Astrocyte (in vitro differentiated cells and primary cell): ENCODE measurements around the gene KIF5A. TPM values are rescaled to one million over a fixed set of nuclear protein-coding genes. Genes with fewer than 3 reads are reported as not detected.

ENCODE experiments used
- DNase-seq: peaks from one replicate; pipeline ENCODE4 v3.0.0-alpha.2; 2010; ENCODE audit warnings: low read depth
- FAIRE-seq: peaks from 2 replicates; lab custom pipeline; 2011; peaks lifted over from hg19 to GRCh38; lab: Jason Lieb, UNC
- H2AFZ ChIP-seq: 2 replicates; pipeline ENCODE4 v1.6.0; 2012; ENCODE audit warnings: low read depth, low read length, inconsistent platforms
- H3K27ac ChIP-seq: 2 replicates; pipeline ENCODE4 v1.5.1; 2011; ENCODE audit warnings: low read depth, low read length, inconsistent platforms
- H3K27me3 ChIP-seq: 2 replicates; pipeline ENCODE4 v1.6.0; 2011; ENCODE audit warnings: low read length, inconsistent platforms; ENCODE audit not compliant: insufficient read depth
- H3K36me3 ChIP-seq: 2 replicates; pipeline ENCODE4 v1.5.1; 2011; ENCODE audit warnings: low read length, inconsistent platforms; ENCODE audit not compliant: insufficient read depth
- H3K4me1 ChIP-seq: 2 replicates; pipeline ENCODE4 v1.5.1; 2011; ENCODE audit warnings: low read length, inconsistent platforms; ENCODE audit not compliant: insufficient read depth
- H3K4me2 ChIP-seq: 2 replicates; pipeline ENCODE4 v1.6.0; 2012; ENCODE audit warnings: low read length, inconsistent platforms
- H3K4me3 ChIP-seq: 2 replicates; pipeline ENCODE4 v1.5.1; 2011; ENCODE audit warnings: low read depth, mild to moderate bottlenecking, low read length, inconsistent platforms; ENCODE audit not compliant: insufficient read depth
- H3K79me2 ChIP-seq: 2 replicates; pipeline ENCODE4 v1.6.0; 2012; ENCODE audit warnings: mild to moderate bottlenecking, low read length, inconsistent platforms; ENCODE audit not compliant: insufficient read depth
- H3K9ac ChIP-seq: 2 replicates; pipeline ENCODE4 v1.6.0; 2012; ENCODE audit warnings: mild to moderate bottlenecking, low read length, inconsistent platforms
- H3K9me3 ChIP-seq: 2 replicates; pipeline ENCODE4 v1.5.1; 2012; ENCODE audit warnings: low read depth, mild to moderate bottlenecking, low read length, inconsistent platforms; ENCODE audit not compliant: insufficient read depth
- H4K20me1 ChIP-seq: 2 replicates; pipeline ENCODE4 v1.6.0; 2012; ENCODE audit warnings: low read length, inconsistent platforms; ENCODE audit not compliant: insufficient read depth
- H3K27ac Mint-ChIP-seq: one replicate; pipeline ENCODE4 v1.8.0; 2021; ENCODE audit warnings: mild to moderate bottlenecking, mixed read lengths; ENCODE audit not compliant: unreplicated experiment
- H3K27me3 Mint-ChIP-seq: one replicate; pipeline ENCODE4 v1.8.0; 2021; ENCODE audit warnings: low read depth, mixed read lengths; ENCODE audit not compliant: unreplicated experiment
- H3K36me3 Mint-ChIP-seq: one replicate; pipeline ENCODE4 v1.8.0; 2021; ENCODE audit warnings: low read depth, mixed read lengths; ENCODE audit not compliant: unreplicated experiment
- H3K4me1 Mint-ChIP-seq: one replicate; pipeline ENCODE4 v1.8.0; 2021; ENCODE audit warnings: low read depth, mixed read lengths; ENCODE audit not compliant: unreplicated experiment
- H3K4me3 Mint-ChIP-seq: one replicate; pipeline ENCODE4 v1.8.0; 2021; ENCODE audit warnings: mild to moderate bottlenecking, moderate library complexity, mixed read lengths; ENCODE audit not compliant: unreplicated experiment
- H3K9me3 Mint-ChIP-seq: one replicate; pipeline ENCODE4 v1.8.0; 2021; ENCODE audit warnings: mild to moderate bottlenecking, mixed read lengths; ENCODE audit not compliant: unreplicated experiment
- EZH2 ChIP-seq: IDR thresholded peaks from 2 replicates; pipeline ENCODE4 v1.6.1; 2012; ENCODE audit warnings: mild to moderate bottlenecking, low read length, inconsistent platforms; ENCODE audit not compliant: insufficient read depth
- total RNA-seq: library from RNA; stranded (reverse); gene quantifications from 2 replicates; pipeline ENCODE4 v1.2.1, GENCODE V29; 2021
- TF ChIP-seq, protein P1 (sequence below): IDR thresholded peaks from 2 replicates; pipeline ENCODE4 v1.5.1; 2011; ENCODE audit warnings: low read depth, mild to moderate bottlenecking, inconsistent platforms, low read length, moderate library complexity; ENCODE audit not compliant: insufficient read depth

The KIF5A gene
- total RNA-seq, 1 donor from 2014 or later, result 7.2 TPM

DNA sequence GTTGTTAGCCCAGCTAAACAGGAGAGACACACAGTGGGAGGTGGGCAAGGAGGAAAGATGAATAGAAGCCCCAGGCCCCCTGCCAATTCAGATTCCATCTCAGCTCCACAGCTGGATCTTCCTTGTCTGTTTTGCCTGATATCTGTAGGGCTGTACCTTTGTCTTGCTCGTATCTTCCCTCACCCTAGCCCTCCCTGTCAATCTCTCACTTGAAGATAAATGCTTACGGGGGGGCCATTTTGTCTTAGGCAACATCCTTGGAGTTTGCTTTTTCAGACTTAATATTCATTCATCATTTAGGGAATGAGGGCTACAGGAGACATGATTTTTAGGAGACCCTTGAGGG, 2.4 kb downstream of the KIF5A start:
- peaks cover 10% of the 10 kb centered on the region for H3K27me3 ChIP-seq
- H3K4me3 ChIP-seq, result peak overlapping the region; percentile 18
- Mint-ChIP-seq H3K4me1 (peaks cover 28% of the 10 kb centered on the region), H3K27me3 (peaks cover 11% of the 10 kb centered on the region), H3K9me3 (peaks cover 3% of the 10 kb centered on the region), H3K27ac (peak overlapping the region; percentile 8), H3K36me3 (peaks cover 3% of the 10 kb centered on the region), H3K4me3 (peak overlapping the region; percentile 56)
- H3K27ac ChIP-seq, result no peak overlapping the region
- TF ChIP-seq EZH2, result no peak
- TF ChIP-seq, protein P1, sequence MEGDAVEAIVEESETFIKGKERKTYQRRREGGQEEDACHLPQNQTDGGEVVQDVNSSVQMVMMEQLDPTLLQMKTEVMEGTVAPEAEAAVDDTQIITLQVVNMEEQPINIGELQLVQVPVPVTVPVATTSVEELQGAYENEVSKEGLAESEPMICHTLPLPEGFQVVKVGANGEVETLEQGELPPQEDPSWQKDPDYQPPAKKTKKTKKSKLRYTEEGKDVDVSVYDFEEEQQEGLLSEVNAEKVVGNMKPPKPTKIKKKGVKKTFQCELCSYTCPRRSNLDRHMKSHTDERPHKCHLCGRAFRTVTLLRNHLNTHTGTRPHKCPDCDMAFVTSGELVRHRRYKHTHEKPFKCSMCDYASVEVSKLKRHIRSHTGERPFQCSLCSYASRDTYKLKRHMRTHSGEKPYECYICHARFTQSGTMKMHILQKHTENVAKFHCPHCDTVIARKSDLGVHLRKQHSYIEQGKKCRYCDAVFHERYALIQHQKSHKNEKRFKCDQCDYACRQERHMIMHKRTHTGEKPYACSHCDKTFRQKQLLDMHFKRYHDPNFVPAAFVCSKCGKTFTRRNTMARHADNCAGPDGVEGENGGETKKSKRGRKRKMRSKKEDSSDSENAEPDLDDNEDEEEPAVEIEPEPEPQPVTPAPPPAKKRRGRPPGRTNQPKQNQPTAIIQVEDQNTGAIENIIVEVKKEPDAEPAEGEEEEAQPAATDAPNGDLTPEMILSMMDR, result no peak
- no peak overlapping the region for H2AFZ ChIP-seq
- peak overlapping the region; percentile 69 for H3K4me2 ChIP-seq
- H4K20me1 ChIP-seq, result peaks cover 7% of the 10 kb centered on the region
- H3K4me1 ChIP-seq, result peaks cover 15% of the 10 kb centered on the region
- no peak for FAIRE-seq
- H3K36me3 ChIP-seq, result no peaks in the 10 kb centered on the region
- no peak overlapping the region for H3K9ac ChIP-seq
- no peaks in the 10 kb centered on the region for H3K9me3 ChIP-seq
- H3K79me2 ChIP-seq, result no peaks in the 10 kb centered on the region
- no peak for DNase-seq

DNA sequence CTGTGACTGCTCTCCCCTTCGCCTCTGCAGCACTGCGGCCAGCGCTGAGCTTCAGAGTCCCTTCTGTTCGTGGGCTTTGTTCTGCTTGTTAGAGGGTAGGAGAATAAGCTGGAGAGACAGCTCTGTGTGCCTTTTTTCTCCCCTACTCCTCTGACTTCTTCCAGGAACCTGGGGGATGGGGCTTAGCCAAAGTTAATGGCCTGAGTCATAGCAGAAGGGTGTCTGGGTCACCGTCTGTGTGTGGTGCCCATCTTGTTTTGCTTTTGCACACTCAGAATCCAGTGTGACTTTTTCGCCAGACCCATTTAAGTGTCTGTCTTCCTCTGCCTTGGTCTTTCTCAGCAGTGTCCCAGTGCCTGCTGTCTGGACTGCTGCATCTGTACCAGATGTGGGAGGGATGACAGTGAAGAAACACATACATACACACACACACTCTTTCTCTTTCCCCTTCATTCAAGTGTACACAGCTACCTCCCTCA, 3.0 kb downstream of the KIF5A start:
- peak; percentile 47 for DNase-seq
- no peak overlapping the region for H3K27ac ChIP-seq
- H3K9me3 ChIP-seq, result no peaks in the 10 kb centered on the region
- H3K9ac ChIP-seq, result no peak overlapping the region
- H3K4me3 Mint-ChIP-seq, result peak overlapping the region; percentile 63
- H3K4me1 Mint-ChIP-seq, result peaks cover 28% of the 10 kb centered on the region
- H2AFZ ChIP-seq, result peak overlapping the region; percentile 14
- no peak for TF ChIP-seq EZH2
- TF ChIP-seq, protein P1, result no peak
- peaks cover 3% of the 10 kb centered on the region for H3K9me3 Mint-ChIP-seq
- H3K27me3 Mint-ChIP-seq, result peaks cover 11% of the 10 kb centered on the region
- no peaks in the 10 kb centered on the region for H3K36me3 ChIP-seq
- H3K4me3 ChIP-seq, result peak overlapping the region; percentile 18
- FAIRE-seq, result no peak
- H3K4me1 ChIP-seq, result peaks cover 13% of the 10 kb centered on the region
- H4K20me1 ChIP-seq, result peaks cover 7% of the 10 kb centered on the region
- peak overlapping the region; percentile 8 for H3K27ac Mint-ChIP-seq
- no peaks in the 10 kb centered on the region for H3K79me2 ChIP-seq
- H3K4me2 ChIP-seq, result peak overlapping the region; percentile 69
- H3K36me3 Mint-ChIP-seq, result peaks cover 3% of the 10 kb centered on the region
- peaks cover 10% of the 10 kb centered on the region for H3K27me3 ChIP-seq
